ENCODE results near the gene PROX1.
"Not testable (repeated sequence)": the region's sequence is repeated elsewhere in the genome, so short reads cannot be mapped to it uniquely, and the experiment has no call there.

Gene PROX1

DNA sequence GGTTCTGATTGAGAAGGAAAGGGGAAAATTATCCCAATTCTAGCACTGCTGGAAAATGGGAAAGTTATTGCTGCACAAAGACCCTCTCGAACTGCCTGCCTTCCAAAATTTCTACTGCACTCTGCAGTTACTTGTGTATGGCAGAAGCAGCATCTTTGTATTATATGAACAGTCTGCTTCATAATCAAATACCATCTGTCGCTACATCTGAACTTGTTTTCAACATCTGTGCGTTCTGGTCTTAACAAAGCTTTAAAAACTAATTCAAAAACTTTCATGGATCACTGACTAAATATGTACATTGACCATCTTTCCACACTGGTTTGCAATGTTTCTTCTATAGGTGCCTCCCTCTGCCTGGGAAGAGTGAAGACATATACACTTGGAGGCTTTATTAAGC is 79.2 kb downstream of the PROX1 start:
- in situ Hi-C loops (cut with MboI; ENCODE audit: low sequenced_read_pairs), result no loop called here

DNA sequence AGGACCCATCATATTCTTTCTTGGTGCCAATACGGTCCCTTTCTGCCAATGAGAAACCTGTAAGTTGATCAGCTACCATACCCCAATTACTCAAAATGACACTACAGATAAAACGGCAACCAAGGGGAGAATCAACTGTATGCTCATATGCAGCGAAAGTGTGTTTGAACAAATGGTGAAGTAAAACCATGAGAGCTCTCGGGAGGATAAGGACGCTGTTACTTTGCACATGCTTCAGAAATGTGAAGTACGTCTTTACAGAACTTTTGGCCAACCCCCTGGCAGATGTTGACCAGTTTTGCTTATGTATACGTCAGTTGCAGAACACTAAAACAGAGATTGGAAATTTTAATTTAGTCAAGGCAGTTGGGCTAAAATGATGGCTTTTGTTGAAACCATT is 79.6 kb downstream of the PROX1 start:
- in situ Hi-C loops (cut with MboI; ENCODE audit: low sequenced_read_pairs), result no loop called here

DNA sequence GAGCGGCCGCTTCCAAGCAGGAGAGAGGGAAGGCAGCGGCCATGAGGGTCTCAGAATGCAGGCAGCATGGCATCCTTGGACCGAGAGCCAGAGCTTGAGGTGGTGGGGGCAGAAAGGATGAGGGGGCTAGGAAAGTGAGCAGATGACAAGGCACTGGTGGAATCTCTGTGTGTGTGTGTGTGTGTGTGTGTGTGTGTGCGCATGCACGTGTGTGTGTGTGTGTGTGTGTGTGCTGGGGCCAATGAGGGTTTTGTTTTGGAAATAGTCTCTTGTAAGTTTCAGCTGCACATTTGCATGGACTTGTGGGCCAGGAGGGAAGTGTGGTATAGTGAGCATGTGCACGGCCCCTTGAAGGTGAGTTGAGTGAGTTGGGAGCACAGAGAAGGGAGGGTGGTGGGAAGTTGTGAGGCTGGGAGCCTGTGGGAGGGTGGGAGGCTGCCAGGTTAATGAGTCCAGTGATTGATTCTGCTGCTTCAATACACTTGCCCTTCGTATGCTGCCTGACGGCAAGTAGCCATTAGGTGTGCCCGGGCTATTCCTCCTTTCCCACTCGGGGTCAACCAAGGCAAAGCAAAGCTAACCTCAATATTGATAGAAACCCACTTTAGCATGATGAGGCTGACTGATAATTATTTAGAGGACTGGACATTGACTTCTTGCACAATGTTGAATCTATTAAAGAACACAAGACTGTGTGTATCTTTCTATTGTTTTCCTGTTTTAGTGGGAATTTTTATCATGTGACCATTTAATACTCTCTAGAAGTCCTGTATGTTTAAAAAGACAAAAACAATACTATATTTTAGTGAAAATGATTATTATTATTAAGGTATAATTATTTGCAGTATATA is 80.3 kb downstream of the PROX1 start:
- in situ Hi-C loops (cut with MboI; ENCODE audit: low sequenced_read_pairs), result no loop called here

DNA sequence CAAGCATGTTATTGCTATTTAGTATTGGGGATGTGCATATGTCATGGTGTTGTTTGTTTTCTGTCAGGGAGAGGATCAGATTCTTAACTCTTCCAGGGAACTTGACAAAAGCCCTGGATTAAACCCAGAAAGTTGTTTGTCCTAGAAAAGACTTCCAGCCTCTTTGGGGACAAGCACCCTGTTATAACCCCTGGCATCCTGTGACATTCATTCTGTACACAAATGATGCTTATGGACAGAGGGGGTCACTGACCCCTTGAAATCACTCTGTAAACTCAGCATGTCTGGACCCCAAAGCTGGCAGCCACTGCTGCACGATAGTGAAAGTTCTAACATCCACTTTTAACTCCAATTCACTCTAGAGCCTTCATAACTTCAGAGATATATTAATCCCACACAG is 81.2 kb downstream of the PROX1 start:
- in situ Hi-C loops (cut with MboI; ENCODE audit: low sequenced_read_pairs), result no loop called here

DNA sequence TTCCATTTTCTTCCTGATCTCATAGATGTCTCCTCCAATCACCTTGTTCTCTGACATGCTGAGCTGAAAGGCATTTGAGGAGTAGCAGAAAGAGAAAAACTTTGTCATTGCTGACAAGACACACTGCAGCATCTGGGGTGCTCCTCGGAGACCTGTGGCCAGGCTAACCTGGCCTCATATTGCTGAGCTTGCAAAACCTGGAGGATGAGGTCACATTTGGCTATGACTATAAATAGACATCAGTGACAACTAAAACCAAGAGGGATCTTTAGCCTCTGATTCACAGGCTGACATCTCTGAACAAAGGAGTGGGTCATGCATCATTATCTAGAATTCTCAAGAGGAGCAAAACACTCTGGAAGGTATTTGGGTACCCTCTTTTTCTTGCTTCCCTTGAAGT is 83.7 kb downstream of the PROX1 start:
- in situ Hi-C loops (cut with MboI; ENCODE audit: low sequenced_read_pairs), result no loop called here

DNA sequence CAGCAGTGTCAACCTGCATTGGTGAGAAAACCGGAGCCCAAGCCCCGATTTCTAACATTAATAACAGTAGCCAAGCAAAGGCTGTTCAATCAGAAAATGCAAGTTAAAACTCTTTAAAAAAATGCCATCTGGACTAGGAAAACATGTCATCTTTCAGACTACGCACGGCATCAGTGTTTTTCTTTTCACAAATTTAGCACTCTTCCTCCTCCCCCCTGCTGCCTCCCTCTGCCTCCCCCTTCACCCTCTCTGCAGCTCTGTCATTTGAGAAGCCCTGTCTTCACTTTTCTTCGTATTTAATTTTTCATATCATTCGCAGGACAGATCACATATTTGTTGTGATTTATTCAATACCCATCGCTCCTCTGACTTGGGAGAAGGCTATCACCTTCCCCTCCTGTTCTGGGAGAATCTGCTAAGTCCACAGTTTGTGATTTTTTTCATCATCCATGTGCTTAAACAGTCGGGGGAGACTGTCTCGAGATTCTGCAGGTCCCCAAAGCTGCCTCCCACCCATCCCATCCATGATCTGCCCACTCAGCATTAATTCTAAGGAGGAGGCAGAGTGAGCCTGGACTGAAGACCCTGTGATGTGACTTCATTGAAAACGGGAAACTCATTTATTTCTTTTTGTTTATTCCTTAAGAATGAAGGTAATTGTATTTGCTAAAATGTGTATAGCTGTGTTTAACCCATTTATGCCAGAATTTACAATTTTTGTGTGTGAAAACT is 84.8 kb downstream of the PROX1 start:
- in situ Hi-C loops (cut with MboI; ENCODE audit: low sequenced_read_pairs), result no loop called here

DNA sequence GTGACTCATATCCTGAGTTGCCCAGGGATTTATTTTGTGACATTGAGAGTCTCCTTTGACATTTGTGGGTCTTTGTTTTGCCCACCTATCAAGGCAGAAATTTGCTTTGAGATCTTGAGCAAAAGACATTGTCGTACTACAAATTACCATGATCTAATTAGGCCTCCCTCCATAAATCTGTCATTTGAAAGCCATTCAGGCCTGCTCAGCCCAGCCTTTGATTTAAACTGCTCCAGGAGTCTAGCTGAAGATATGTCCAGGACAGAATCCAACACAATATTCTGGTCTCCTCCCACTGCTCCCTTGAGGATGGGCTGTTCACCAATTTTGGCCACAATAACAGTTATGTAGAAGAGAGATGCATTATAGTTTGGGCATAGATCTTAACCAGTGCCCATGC is 86.7 kb downstream of the PROX1 start:
- in situ Hi-C loops (cut with MboI; ENCODE audit: low sequenced_read_pairs), result no loop called here

DNA sequence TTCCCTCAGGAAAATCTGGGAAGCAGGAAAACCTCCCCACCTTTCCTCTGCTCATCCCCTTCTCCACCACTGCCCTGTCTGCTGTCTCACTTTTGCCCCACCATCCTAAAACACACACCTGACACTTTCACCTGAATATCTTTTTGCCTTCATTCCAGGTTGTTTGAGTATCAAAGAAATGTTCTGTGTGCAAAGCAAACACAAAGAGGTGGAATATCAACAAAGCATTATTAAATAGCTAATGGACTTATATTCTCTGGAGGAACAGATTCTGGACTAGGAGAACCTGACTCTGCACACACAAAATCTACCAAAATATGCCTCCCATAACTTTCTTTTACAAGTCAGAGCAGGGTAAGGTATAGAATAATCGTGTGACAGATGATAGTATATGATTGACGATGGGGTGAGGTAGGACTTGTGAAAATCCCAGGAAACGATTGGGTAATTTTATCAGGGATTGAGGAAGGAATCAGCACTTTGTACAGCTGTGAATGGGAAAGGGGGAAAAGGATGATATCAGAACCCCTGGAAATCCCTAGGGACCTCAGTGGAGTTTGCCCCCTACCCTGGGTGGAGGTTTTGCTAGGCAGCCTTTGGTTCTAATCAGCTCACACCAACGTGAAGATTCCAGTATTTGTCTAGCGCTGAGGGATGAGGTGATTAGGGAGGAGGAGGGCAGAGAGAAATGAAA is 87.7 kb downstream of the PROX1 start:
- in situ Hi-C loops (cut with MboI; ENCODE audit: low sequenced_read_pairs), result no loop called here

DNA sequence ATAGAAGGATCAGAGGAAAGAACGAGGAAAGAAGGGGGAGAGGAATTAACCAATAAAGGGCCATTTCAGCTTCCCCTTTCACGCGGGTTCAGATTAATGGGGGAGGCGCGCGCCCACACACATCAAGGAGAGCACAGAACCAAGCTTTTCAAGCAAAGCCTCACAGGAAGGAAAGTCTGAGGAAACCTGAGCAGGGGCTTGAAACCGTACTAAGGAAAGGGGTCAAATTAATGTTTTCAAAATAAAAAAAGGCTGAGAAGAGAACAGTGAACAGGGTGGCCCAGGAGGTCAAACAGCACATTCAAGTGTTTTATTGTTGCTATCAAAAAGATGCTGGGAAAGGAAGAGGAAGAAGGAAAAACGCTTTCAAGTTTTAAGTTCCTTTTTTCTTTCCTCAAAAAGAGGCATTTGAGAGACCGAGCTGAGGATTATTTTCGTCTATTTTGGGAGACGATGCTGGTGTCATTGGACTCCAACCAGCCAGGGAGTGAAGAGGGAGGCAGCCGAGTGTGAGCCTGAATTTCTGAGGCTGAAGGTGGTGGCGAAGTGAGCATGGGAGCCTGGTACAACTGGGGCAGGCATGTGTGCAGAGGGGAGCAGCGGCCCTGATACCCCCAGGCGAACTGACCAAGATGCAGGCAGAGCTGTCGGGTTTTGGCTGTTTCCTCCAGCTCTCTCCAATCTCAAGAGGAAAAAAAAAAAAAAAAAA is 88.4 kb downstream of the PROX1 start:
- in situ Hi-C loops (cut with MboI; ENCODE audit: low sequenced_read_pairs), result no loop called here

DNA sequence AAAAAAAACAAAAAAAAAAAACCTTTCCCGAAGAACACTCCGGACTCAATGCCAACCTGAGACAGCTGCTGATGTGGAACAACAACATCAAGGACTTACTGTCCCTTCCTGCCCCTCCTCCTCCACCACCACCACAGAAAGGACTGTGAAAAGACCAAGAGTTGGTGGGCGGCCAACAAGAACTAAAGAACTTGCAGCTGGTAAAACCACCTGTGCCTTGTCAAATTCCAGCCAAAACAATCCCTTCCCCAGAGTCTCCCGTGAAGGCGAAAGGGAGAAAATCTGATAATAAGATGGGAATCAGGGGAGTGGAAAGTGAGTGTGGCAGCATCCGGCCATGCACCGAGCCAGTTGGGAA is 88.9 kb downstream of the PROX1 start:
- in situ Hi-C loops (cut with MboI; ENCODE audit: low sequenced_read_pairs), result no loop called here

DNA sequence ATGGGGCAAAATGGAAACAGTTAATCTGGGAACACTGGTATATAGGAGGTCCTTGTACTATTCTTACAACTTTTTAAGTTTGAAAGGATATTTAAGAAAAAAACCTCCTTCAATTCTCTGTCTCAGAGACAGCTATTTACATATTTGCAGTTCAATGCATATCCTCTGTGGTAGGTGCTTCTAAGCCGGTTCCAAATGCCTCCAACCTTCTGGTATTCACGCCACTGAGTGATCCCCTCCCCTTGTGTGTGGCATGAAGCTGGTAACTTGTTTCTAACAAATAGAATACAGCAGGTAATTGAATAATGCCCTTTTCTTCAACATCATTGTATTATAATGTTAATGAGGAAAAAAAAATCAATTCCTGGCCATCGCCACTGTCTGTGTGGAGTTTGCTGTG is 91.2 kb downstream of the PROX1 start:
- in situ Hi-C loops (cut with MboI; ENCODE audit: low sequenced_read_pairs), result no loop called here

DNA sequence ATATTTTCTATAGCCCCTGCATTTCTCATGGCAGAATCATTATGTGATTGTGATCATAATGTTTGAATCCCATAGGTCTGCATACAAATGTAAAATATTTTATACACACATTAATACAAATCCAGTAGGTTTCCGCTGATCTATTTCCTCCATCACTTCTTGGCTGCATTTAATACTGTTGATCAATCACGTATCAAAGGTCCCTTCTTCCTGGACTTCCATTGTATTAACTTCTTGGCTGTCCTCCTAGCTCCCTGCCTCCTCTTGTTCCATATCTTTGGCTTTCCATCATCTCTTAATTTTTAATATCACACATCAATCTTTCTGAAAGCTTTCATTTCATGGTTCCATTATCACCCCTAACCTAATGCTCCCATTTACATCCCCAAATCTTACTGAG is 97.6 kb downstream of the PROX1 start:
- in situ Hi-C loops (cut with MboI; ENCODE audit: low sequenced_read_pairs), result no loop called here

DNA sequence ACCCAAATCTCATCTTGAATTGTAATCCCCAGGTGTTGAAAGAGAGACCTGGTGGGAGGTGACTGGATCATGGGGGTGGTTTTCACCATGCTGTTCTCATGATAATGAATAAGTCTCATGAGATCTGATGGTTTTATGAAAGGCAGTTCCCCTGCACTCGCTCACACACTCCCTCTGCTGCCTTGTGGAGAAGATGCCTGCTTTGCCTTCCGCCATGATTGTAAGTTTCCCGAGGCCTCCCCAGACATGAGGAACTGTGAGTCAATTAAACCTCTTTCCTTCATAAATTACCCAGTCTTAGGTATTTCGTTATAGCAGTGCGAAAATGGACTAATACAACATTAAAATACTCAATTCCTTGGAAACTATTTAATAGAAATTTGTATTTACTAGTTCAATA is 99.2 kb downstream of the PROX1 start:
- in situ Hi-C loops (cut with MboI; ENCODE audit: low sequenced_read_pairs), result no loop called here

DNA sequence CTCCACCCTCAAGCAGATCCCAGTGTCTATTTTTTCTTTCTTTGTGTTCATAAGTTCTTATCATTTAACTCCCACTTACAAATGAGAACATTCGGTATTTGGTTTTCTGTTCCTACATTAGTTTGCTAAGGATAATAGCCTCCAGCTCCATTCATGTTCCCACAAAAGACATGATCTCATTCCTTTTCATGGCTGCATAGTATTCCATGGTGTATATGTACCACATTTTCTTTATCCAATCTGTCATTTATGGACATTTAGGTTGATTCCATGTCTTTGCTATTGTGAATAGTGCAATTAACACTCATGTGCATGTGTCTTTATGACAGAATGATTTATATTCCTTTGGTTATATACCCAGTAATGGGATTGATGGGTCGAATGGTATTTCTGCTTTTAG is 101.2 kb downstream of the PROX1 start:
- in situ Hi-C loops (cut with MboI; ENCODE audit: low sequenced_read_pairs), result not testable (repeated sequence)

All from HL-60/S4 (cell line).